ENCODE results near the gene SCN9A. TPM values are rescaled to one million over a fixed set of nuclear protein-coding genes. Genes with fewer than 3 reads are reported as not detected.

The SCN9A gene
- total RNA-seq, 1 experiment from 2014 or later = 1.3 TPM

DNA sequence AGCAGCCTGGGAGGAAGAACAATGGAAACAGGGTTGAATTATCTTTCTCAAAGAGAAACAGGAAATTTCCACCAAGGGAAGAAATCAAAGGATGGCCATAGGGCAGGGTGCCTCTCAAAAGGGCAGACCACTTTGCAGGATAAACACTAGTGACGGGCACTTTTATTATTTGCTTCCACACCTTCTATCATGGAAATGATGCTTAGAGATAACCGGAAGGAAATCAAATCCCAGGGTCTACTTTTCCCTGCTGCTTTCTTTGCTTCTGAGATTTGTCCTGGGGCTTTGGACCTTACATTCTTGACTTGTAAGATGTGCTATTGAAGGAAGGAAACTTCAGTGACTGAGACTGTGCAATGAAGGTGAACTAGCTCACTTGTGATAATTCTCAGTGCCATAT is 1.1 kb upstream of the SCN9A start:
- Histone ChIP-seq H3K56ac (ENCODE audit: insufficient read length, low read depth, low read length) (no peak overlapping the region), H3K9me3 (ENCODE audit: control insufficient read depth, low read depth, low read length) (no peaks in the 10 kb centered on the region), H3K4me2 (ENCODE audit: insufficient read depth, insufficient read length, low read length) (peak overlapping the region; percentile 90), H4K5ac (ENCODE audit: insufficient read length, low read depth, low read length) (no peak overlapping the region), H4K8ac (replicated peaks; ENCODE audit: insufficient read length, low read depth, low read length) (no peak overlapping the region), H3K27me3 (ENCODE audit: insufficient read depth, low read length) (no peaks in the 10 kb centered on the region), H3K79me1 (ENCODE audit: insufficient read depth, low read depth, low read length, poor library complexity, severe bottlenecking) (no peaks in the 10 kb centered on the region), H3K9ac (ENCODE audit: extremely low read depth, insufficient read length, low read length) (no peak overlapping the region), H3K4me1 (ENCODE audit: insufficient read depth, low read length) (peaks cover 6% of the 10 kb centered on the region; the same call in 1 of the 2 replicates), H2BK120ac (ENCODE audit: low read depth, low read length, poor library complexity, severe bottlenecking) (no peak overlapping the region), H2BK20ac (ENCODE audit: low read depth, low read length, poor library complexity, severe bottlenecking) (no peak overlapping the region), H3K14ac (ENCODE audit: insufficient read depth, low read length) (no peak overlapping the region), H3K18ac (ENCODE audit: insufficient read length, low read depth, low read length) (no peak overlapping the region), H4K20me1 (ENCODE audit: control insufficient read depth, insufficient read depth, insufficient read length) (no peaks in the 10 kb centered on the region), H2AK5ac (ENCODE audit: insufficient read length, low read length) (no peak overlapping the region), H3T11ph (ENCODE audit: low read length) (no peak overlapping the region), H3K4ac (ENCODE audit: low read depth, low read length) (no peak overlapping the region), H2AFZ (ENCODE audit: low read length) (peak overlapping the region; percentile 5), H2BK5ac (ENCODE audit: insufficient read length, low read length) (no peak overlapping the region), H2BK15ac (ENCODE audit: low read depth, low read length) (no peak overlapping the region), H3K23ac (ENCODE audit: insufficient read length, low read depth, low read length) (no peak overlapping the region), H3K27ac (ENCODE audit: insufficient read length, low read depth, low read length) (no peak overlapping the region), H2BK12ac (ENCODE audit: insufficient read length, low read depth, low read length) (no peak overlapping the region), H4K91ac (ENCODE audit: insufficient read length, low read depth, low read length) (no peak overlapping the region), H3K23me2 (ENCODE audit: insufficient read length, low read depth, low read length, poor library complexity, severe bottlenecking) (peaks cover 11% of the 10 kb centered on the region), H3K79me2 (ENCODE audit: insufficient read depth, low read length) (no peaks in the 10 kb centered on the region)
- Mint-ChIP-seq H3K9me3 (no peaks in the 10 kb centered on the region; a peak in 1 of 5 replicates), H3K27me3 (ENCODE audit: low read depth) (peaks cover 29% of the 10 kb centered on the region), H3K4me3 (peak overlapping the region; percentile 91 to 93), H3K4me1 (peaks cover 30 to 37% of the 10 kb centered on the region in 2 experiments), H3K36me3 (ENCODE audit: insufficient read depth in 1 of 3, low read depth in 3 of 3) (no peaks in the 10 kb centered on the region), H3K27ac (no peak overlapping the region)
- no CpG with 5 or more reads among the region's 2 CpGs for WGBS (ENCODE audit: extremely low coverage, insufficient read length, low lambda C conversion rate)
- no peak for DNase-seq
- TF ChIP-seq, protein P1, sequence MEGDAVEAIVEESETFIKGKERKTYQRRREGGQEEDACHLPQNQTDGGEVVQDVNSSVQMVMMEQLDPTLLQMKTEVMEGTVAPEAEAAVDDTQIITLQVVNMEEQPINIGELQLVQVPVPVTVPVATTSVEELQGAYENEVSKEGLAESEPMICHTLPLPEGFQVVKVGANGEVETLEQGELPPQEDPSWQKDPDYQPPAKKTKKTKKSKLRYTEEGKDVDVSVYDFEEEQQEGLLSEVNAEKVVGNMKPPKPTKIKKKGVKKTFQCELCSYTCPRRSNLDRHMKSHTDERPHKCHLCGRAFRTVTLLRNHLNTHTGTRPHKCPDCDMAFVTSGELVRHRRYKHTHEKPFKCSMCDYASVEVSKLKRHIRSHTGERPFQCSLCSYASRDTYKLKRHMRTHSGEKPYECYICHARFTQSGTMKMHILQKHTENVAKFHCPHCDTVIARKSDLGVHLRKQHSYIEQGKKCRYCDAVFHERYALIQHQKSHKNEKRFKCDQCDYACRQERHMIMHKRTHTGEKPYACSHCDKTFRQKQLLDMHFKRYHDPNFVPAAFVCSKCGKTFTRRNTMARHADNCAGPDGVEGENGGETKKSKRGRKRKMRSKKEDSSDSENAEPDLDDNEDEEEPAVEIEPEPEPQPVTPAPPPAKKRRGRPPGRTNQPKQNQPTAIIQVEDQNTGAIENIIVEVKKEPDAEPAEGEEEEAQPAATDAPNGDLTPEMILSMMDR (conservative IDR thresholded peaks at IDR 0.05) = no peak

Measured in H9 (cell line).